ENCODE results near the gene CILP.
"Not testable (repeated sequence)": the region's sequence is repeated elsewhere in the genome, so short reads cannot be mapped to it uniquely, and the experiment has no call there.

CILP gene

GRCh38 chr15:65194826-65195547, 16.3 kb downstream of the CILP start:
- no peak for DNase-seq

DNA sequence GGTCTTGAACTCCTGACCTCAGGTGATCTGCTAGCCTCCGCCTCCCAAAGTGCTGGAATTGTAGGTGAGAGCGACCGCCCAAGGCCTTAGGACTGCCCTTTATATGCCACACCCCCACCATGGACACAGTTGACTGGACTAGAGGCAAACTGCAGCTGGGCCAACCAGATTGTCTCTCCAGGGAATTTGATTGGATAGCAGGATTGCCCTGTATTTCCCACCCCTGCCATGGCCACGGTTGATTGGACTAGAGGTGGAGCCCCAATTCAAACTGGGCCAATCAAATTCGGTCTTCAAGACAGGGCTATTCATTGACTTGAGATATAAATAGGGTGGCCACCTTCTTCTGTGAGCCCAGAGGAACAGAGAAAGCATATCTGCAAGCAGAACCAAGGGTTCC, 19.3 kb downstream of the CILP start:
- no peak for DNase-seq

DNA sequence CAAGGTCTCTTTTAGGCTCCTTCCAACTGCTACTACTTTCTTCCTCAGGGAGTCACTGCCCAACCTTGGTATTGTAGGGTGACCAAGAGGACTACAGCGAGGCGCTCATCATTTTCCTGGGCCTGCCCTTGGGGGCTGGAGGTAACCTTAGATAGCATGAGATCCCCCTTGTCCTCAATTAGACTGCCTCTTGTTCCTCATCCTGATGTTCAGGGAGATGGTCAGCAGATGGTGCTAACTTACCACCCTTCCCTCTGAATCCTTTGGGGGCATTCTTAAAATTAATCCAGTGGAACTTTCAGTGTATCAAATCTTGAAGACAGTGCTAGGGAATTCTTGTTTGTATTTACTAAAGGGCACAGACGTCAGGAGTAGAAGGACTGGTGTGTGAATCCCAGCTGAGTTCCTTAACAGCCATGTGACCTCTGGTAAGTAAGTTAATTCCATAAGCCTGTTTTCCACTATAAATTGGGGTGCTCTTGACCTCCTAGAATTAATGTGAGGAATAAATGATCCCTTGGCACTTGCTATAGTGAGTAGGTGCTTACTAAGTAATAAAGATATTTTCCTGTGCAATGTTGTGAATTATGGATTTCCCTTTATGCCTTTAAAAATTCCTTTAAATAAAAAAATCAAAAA, 22.1 kb downstream of the CILP start:
- DNase-seq, result peak; percentile 37

- DNase-seq, result not testable (repeated sequence)
Observed at GRCh38 chr15:65188472-65188871, 22.8 kb downstream of the CILP start.

- DNase-seq, result peak; percentile 51
Observed at GRCh38 chr15:65184868-65185717, 26.2 kb downstream of the CILP start, which contains the start of gene CLPX. Gene CLPX, minus strand, starts transcription at chr15:65185342. Its CDS starts 189 bp downstream, at chr15:65185153.

- no peak for DNase-seq
Observed at GRCh38 chr15:65184305-65184867, 26.9 kb downstream of the CILP start.

DNA sequence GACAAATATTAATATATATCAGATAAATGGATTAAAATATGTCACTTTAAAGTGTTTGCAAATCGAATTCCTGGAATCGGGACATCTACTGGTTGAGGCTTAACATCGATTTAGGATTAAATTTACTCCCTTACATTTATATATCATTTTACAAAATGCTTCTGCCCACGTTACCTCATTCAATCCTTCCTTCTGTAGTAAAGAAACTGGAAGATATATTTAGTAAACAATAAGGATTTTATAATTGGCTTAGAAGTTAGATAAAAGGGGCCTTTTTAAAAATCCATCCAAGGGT, 27.5 kb downstream of the CILP start:
- DNase-seq, result no peak

- no peak for DNase-seq
Observed at GRCh38 chr15:65182538-65182937, 28.7 kb downstream of the CILP start.

DNA sequence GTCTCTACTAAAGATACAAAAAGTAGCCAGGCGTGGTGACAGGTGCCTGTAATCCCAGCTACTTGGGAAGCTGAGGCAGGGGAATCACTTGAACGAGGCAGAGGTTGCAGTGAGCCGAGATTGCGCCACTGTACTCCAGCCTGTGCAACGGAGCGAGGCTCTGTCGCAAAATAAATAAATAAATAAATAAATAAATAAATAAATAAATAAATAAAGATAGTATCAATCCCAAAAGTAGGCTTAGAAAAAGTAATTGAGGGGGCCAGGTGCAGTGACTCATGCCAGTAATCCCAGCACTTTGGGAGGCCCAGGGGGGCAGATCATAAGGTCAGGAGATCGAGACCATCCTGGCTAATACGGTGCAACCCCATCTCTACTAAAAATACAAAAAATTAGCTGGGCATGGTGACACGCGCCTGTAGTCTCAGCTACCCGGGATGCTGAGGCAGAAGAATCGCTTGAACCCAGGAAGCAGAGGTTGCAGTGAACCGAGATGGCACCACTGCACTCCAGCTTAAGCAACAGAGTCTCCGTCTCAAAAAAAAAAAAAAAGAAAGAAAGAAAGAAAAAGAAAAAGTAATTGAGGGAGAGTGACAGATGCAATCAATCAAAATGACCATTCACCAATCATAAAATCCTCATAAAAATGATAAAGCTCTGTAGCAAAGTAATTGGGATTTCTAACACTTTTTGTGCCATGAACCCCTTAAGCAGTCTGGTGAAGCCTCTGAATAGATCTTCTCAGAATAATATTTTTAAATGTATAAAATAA, 29.5 kb downstream of the CILP start:
- DNase-seq, result not testable (repeated sequence)

- DNase-seq, result no peak
Observed at GRCh38 chr15:65180167-65180566, 31.1 kb downstream of the CILP start.

DNA sequence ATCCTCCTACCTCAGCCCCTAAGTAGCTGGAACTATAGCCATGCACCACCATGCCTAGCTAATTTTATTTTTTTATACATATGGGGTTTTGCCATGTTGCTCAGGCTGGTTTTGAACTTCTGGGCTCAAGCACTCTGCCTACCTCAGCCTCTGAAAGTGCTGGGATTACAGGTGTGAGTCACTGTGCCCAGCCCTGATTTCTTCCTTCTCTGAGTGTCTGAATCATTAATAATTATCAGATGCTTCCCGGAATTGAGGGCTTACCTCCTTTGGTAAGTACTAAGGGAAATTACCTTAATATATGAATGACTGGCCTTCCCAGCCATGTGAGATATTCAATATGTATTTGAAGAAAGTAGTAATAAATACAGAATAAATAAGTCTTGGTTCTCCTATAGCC, 33.4 kb downstream of the CILP start:
- no peak for DNase-seq

DNA sequence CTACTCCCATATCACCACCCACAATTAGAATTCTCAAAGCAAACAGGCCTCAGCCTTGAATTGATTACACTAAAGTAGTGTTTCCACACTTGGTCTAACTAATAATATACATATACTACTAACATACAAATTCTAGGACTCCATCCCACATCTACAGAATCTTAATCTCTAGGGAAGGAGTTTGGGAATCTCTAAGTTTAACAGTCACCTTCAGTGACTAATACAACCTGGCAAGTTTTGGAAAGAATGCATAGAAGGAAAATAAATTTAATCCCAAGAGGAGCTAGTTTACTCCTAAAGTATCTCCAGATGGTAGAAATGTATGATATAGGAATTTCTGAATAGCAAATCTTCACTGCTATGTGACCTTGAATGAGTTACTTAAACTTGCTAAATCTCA, 35.2 kb downstream of the CILP start:
- DNase-seq, result no peak

DNA sequence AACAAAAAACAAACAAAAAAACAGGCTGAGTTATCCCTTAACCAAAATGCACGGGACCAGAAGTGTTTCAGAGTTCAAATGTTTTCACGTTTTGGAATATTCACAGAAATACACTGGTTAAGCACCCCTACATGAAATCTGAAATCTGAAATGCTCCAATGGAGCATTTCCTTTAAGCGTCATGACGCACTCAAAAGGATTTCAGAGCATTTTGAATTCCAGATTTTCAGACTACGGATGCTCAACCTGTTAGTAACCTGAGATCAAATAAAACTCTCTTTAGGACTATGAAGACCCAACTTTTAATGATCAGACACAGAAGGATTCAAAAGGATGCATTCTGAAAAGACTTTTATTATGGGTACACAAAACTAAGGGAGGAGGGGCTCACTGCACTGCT, 35.8 kb downstream of the CILP start:
- DNase-seq, result no peak

DNA sequence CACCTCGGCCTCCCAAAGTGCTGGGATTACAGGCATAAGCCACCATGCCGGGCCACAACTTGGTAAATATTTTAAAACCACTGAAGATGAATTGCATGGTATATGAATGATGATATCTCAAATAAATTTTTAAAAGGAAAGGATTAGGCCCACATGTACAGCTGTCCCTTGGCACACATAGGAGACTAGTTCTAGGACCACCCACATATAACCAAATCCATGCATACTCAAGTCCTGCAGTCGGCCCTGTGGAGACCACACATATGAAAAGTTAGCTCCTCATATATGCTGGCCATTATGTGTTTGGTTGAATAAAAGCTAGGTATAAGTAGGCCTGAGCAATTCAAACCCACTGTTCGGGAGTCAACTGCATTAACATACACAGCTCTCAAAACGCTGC, 36.8 kb downstream of the CILP start:
- DNase-seq, result no peak

- no peak for DNase-seq
Observed at GRCh38 chr15:65172531-65172930, 38.7 kb downstream of the CILP start.

GRCh38 chr15:65171428-65171827, 39.8 kb downstream of the CILP start:
- no peak for DNase-seq

GRCh38 chr15:65165875-65166274, 45.4 kb downstream of the CILP start:
- DNase-seq, result no peak

DNA sequence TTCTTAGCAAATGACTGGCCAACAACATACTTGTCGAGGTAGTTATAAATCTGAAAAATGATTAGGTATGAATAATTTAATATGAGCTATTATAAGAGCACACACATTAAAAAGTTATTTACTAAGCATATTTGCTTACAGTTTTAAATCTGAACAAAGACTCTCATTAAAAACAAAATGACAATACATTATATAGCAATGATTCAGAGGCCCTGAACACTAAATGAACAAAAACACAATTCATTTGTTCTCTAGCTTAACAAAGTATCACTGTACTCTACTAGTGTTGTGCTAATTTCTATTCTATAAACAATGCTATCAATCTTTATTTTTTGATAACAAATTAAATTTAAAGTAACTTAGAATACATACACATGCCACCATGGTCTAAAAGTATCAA, 47.1 kb downstream of the CILP start:
- DNase-seq, result no peak

DNA sequence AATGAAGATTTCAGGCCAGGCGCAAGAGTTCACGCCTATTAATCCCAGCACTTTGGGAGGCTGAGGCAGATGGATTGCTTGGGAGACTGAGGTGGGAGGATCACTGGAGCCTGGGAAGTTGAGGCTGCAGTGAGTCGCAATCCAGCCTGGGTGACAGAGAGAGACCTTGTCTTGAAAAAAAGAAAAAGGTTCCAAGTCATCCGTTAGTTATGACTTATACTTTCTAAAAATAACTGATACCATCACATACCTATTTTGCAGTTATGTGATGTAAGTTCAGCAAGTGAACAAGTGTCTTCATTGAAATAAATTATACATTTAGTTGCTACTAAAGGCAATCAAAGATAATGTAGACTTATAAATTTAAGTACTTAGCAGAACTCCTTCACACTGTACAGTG, 48.2 kb downstream of the CILP start:
- DNase-seq, result no peak

- DNase-seq, result no peak
Observed at GRCh38 chr15:65156692-65157091, 54.6 kb downstream of the CILP start.

DNA sequence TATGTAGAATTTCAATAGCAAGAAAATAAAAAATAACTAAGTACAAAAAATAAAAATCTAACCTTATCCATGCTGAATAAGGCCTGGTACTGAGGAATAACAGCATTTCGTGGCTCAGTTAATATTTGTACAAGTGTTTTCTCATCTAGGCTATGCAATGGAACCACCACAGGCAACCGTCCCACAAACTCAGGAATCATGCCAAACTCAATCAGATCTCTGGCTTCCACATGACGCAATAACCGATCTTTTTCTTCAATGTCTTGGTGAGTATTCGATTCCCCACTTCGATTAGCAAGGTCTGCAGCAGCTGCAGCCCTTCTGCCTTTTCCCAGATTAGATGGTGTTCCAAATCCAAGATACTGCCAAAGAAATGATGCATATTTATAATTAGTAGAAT, 56.6 kb downstream of the CILP start:
- DNase-seq, result no peak

- no peak for DNase-seq
Observed at GRCh38 chr15:65147902-65148301, 63.4 kb downstream of the CILP start.

DNA sequence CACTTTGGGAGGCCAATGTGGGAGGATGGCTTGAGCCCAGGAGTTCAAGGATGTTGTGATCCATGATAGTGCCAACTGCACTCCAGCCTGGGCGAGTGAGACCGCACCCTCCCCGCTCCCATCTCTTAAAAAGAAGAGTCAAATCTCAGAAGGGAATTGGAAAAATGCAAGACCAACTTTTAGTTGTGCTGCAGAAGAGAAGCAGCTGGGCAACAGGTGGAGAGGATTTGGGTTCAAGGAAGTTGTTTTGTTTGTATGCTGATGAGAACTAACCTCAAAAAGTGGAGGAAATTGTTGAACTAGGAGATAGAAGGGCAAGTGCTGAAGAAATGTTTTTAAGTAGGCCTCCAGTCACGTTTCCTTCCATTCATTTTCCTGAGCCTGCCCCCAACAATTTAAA, 64.8 kb downstream of the CILP start:
- no peak for DNase-seq

Measured in 8988T (cell line).